ENCODE data around the gene SMC3. TPM values are rescaled to one million over a fixed set of nuclear protein-coding genes. Genes with fewer than 3 reads are reported as not detected.

The SMC3 gene
- total RNA-seq, 4 donors from 2014 or later = 16.2 to 32.4 (median 28.1) TPM

DNA sequence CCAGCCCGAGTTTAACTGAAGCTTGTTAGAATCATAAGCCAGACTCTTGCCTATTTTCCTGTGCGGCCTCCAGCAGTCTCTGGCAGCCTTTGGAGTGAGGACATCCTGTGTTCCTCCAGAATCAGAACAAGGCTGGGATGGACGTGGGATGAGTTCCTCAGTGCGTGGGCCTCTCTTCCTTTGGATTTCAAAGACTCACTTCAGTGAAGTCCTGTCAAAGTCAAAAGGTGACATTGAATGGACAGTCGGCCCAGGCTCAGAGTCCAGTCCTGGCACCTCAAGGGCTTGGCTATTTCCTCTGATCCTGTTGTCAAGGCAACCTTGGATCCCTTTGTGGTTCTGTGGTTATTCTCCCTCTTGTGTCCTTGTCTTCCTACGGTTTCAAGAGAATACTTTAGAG is 21.4 kb upstream of the SMC3 start:
- 83% methylated on average over 5 to 6 of the region's 6 CpGs for WGBS, 2 donors

GRCh38 chr10:110546499-110547110 is 20.9 kb upstream of the SMC3 start:
- no peak for TF ChIP-seq CTCF (IDR thresholded peaks at IDR 0.05)
- TF ChIP-seq POLR2A (IDR thresholded peaks at IDR 0.05) = no peak
- Histone ChIP-seq H3K9me3 (no peaks in the 10 kb centered on the region), H3K27me3 (peaks cover 0 to 28% (median 0%) of the 10 kb centered on the region in 4 donors), H3K36me3 (no peaks in the 10 kb centered on the region), H3K4me3 (no peak overlapping the region), H3K27ac (no peak overlapping the region), H3K4me1 (peaks cover 0 to 6% (median 0%) of the 10 kb centered on the region in 3 donors)
- intact Hi-C loops (cut with DNase I) = loop anchor here (5.0 kb wide), 1 partner anchor 234 kb away; no protein-coding TSS in a partner anchor
- DNase-seq = no peak
- WGBS, 2 donors = 70 to 74% methylated on average over 7 of the region's 7 CpGs

More for the DNA sequence above, 21.4 kb upstream of the SMC3 start:
- no peak overlapping the region for H3K27ac ChIP-seq
- H3K9me3 ChIP-seq = no peaks in the 10 kb centered on the region
- TF ChIP-seq POLR2A (IDR thresholded peaks at IDR 0.05) (no peak), CTCF (IDR thresholded peaks at IDR 0.05) (no peak)
- peaks cover 0 to 6% (median 0%) of the 10 kb centered on the region in 3 donors for H3K4me1 ChIP-seq
- DNase-seq = no peak
- peaks cover 0 to 23% (median 0%) of the 10 kb centered on the region in 4 donors for H3K27me3 ChIP-seq
- H3K4me3 ChIP-seq = no peak overlapping the region
- no peaks in the 10 kb centered on the region for H3K36me3 ChIP-seq
- intact Hi-C loops (cut with DNase I) = loop anchor here (5.0 kb wide), 1 partner anchor 234 kb away; no protein-coding TSS in a partner anchor

- Histone ChIP-seq H3K9me3 (no peaks in the 10 kb centered on the region), H3K4me3 (no peak overlapping the region), H3K27me3 (peaks cover 0 to 35% (median 0%) of the 10 kb centered on the region in 4 donors), H3K27ac (no peak overlapping the region), H3K4me1 (peaks cover 0 to 6% (median 0%) of the 10 kb centered on the region in 3 donors), H3K36me3 (no peaks in the 10 kb centered on the region)
- intact Hi-C loops (cut with DNase I) = loop anchor here (5.0 kb wide), 1 partner anchor 235 kb away; no protein-coding TSS in a partner anchor
- WGBS, 2 donors = 9 to 10% methylated on average over 8 of the region's 8 CpGs
- TF ChIP-seq POLR2A (IDR thresholded peaks at IDR 0.05) (no peak), CTCF (IDR thresholded peaks at IDR 0.05) (peak; percentile 66 to 86 (median 80))
- DNase-seq = no peak
These were observed 20.2 kb upstream of the SMC3 start for GRCh38 chr10:110547139-110547761.

GRCh38 chr10:110548002-110548401 is 19.5 kb upstream of the SMC3 start:
- Histone ChIP-seq H3K4me3 (no peak overlapping the region), H3K36me3 (no peaks in the 10 kb centered on the region), H3K4me1 (peaks cover 0 to 6% (median 0%) of the 10 kb centered on the region in 3 donors), H3K27me3 (peaks cover 0 to 36% (median 0%) of the 10 kb centered on the region in 4 donors), H3K27ac (no peak overlapping the region), H3K9me3 (no peaks in the 10 kb centered on the region)
- 61 to 66% methylated on average over 5 of the region's 5 CpGs for WGBS, 2 donors
- TF ChIP-seq POLR2A (IDR thresholded peaks at IDR 0.05) = no peak
- no peak for TF ChIP-seq CTCF (IDR thresholded peaks at IDR 0.05)
- intact Hi-C loops (cut with DNase I) = loop anchor here (5.0 kb wide), 1 partner anchor 236 kb away; no protein-coding TSS in a partner anchor
- no peak for DNase-seq

GRCh38 chr10:110549211-110549610 is 18.3 kb upstream of the SMC3 start:
- no peak overlapping the region for H3K4me3 ChIP-seq
- H3K27ac ChIP-seq = no peak overlapping the region
- TF ChIP-seq CTCF (IDR thresholded peaks at IDR 0.05) = no peak
- TF ChIP-seq POLR2A (IDR thresholded peaks at IDR 0.05) = no peak
- DNase-seq = no peak
- intact Hi-C loops (cut with DNase I) = loop anchor here (5.0 kb wide), 1 partner anchor 237 kb away; no protein-coding TSS in a partner anchor
- H3K9me3 ChIP-seq = no peaks in the 10 kb centered on the region
- 75 to 79% methylated on average over 5 of the region's 5 CpGs for WGBS, 2 donors
- H3K36me3 ChIP-seq = no peaks in the 10 kb centered on the region
- peaks cover 0 to 36% (median 0%) of the 10 kb centered on the region in 4 donors for H3K27me3 ChIP-seq
- H3K4me1 ChIP-seq = peaks cover 0 to 6% (median 0%) of the 10 kb centered on the region in 3 donors

All from esophagus squamous epithelium (tissue), 5 donors.